GM19035 (cell line): ENCODE measurements around the gene MLLT3.

Experiments
- ATAC-seq: cut with Tn5 transposase; IDR thresholded peaks from one replicate; pipeline ENCODE4 v1.9.1; 2021; ENCODE audit not compliant: unreplicated experiment

Gene MLLT3

GRCh38 chr9:20561531-20561930, 60.8 kb downstream of the MLLT3 start:
- ATAC-seq, result no peak

GRCh38 chr9:20559231-20559890, 62.9 kb downstream of the MLLT3 start:
- no peak for ATAC-seq

- ATAC-seq, result no peak
Measured at GRCh38 chr9:20558566-20559016, 63.7 kb downstream of the MLLT3 start.

GRCh38 chr9:20557890-20558565, 64.3 kb downstream of the MLLT3 start:
- ATAC-seq, result no peak

GRCh38 chr9:20557285-20557684, 65.0 kb downstream of the MLLT3 start:
- no peak for ATAC-seq

GRCh38 chr9:20553558-20554149, 68.6 kb downstream of the MLLT3 start:
- peak; percentile 31 for ATAC-seq

- peak; percentile 50 for ATAC-seq
Measured at GRCh38 chr9:20552874-20553557, 69.3 kb downstream of the MLLT3 start.

- peak; percentile 38 for ATAC-seq
Measured at GRCh38 chr9:20551835-20552234, 70.5 kb downstream of the MLLT3 start.

GRCh38 chr9:20551236-20551635, 71.1 kb downstream of the MLLT3 start:
- no peak for ATAC-seq

GRCh38 chr9:20550326-20550725, 72.0 kb downstream of the MLLT3 start:
- ATAC-seq, result no peak

- ATAC-seq, result no peak
Measured at GRCh38 chr9:20549053-20549452, 73.2 kb downstream of the MLLT3 start.

- ATAC-seq, result no peak
Measured at GRCh38 chr9:20545023-20545622, 77.2 kb downstream of the MLLT3 start.

- ATAC-seq, result no peak
Measured at GRCh38 chr9:20540169-20540863, 82.0 kb downstream of the MLLT3 start.

GRCh38 chr9:20538956-20539355, 83.3 kb downstream of the MLLT3 start:
- ATAC-seq, result no peak

GRCh38 chr9:20538092-20538491, 84.2 kb downstream of the MLLT3 start:
- ATAC-seq, result no peak

- no peak for ATAC-seq
Measured at GRCh38 chr9:20537294-20537693, 85.0 kb downstream of the MLLT3 start.

GRCh38 chr9:20532584-20532983, 89.7 kb downstream of the MLLT3 start:
- ATAC-seq, result no peak

- ATAC-seq, result no peak
Measured at GRCh38 chr9:20529837-20530236, 92.5 kb downstream of the MLLT3 start.

GRCh38 chr9:20528253-20528652, 94.0 kb downstream of the MLLT3 start:
- no peak for ATAC-seq

GRCh38 chr9:20526500-20527319, 95.6 kb downstream of the MLLT3 start:
- ATAC-seq, result peak; percentile 87
